ENCODE results near the gene PRSS50. TPM values are rescaled to one million over a fixed set of nuclear protein-coding genes. Genes with fewer than 3 reads are reported as not detected.

PRSS50 gene
- total RNA-seq, 2 donors from 2014 or later = 0.28 to 0.54 TPM

DNA sequence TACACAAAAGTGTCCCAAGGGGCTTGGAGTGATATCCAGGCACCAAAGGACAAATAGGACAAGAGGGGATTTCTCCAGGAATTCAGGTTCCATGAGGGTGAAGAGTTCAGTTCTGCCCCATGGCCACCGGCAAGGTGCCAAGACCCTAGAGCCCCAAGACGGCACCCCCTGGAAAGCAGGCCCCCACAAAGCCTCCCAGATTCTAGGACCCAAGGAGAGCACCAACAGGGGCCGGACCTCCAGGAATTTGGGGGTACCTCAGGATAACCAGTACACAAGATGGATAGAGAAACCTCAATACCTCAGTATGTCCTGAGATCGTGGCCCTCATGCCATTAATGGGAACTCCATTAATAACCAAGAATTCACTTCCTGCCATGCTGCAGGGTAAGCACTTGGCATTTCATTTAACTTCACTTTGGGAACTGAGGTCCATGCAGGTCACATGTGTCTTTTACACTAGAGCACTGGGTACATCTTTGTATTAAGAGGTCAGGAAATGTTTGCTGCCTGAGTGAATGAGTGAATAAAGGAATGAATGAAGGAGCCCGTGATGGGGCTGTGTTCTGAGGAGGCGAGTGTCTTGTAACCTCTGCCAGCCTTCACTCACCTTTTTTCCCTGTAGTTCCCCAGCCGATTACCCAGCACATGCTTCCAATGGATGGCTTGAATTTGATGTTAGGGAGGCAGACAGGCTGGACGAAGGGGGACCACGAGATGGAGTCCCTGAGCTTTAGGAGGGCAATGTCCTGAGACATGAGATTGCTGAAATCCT is 15.5 kb upstream of the PRSS50 start:
- ATAC-seq (ENCODE audit: insufficient number of reproducible peaks, low FRiP score, low read depth) = no peak
- TF ChIP-seq, protein P1, sequence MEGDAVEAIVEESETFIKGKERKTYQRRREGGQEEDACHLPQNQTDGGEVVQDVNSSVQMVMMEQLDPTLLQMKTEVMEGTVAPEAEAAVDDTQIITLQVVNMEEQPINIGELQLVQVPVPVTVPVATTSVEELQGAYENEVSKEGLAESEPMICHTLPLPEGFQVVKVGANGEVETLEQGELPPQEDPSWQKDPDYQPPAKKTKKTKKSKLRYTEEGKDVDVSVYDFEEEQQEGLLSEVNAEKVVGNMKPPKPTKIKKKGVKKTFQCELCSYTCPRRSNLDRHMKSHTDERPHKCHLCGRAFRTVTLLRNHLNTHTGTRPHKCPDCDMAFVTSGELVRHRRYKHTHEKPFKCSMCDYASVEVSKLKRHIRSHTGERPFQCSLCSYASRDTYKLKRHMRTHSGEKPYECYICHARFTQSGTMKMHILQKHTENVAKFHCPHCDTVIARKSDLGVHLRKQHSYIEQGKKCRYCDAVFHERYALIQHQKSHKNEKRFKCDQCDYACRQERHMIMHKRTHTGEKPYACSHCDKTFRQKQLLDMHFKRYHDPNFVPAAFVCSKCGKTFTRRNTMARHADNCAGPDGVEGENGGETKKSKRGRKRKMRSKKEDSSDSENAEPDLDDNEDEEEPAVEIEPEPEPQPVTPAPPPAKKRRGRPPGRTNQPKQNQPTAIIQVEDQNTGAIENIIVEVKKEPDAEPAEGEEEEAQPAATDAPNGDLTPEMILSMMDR (IDR thresholded peaks at IDR 0.05) = no peak
- Histone ChIP-seq H3K4me1 (ENCODE audit: control insufficient read depth in 1 of 2, low read depth in 2 of 2) (no peaks in the 10 kb centered on the region), H3K27me3 (replicated peaks; ENCODE audit: insufficient read depth) (no peaks in the 10 kb centered on the region), H3K27ac (no peak overlapping the region), H3K4me3 (no peak overlapping the region), H3K9me3 (no peaks in the 10 kb centered on the region), H3K36me3 (no peaks in the 10 kb centered on the region)
- no peak for DNase-seq (ENCODE audit: low spot score)

DNA sequence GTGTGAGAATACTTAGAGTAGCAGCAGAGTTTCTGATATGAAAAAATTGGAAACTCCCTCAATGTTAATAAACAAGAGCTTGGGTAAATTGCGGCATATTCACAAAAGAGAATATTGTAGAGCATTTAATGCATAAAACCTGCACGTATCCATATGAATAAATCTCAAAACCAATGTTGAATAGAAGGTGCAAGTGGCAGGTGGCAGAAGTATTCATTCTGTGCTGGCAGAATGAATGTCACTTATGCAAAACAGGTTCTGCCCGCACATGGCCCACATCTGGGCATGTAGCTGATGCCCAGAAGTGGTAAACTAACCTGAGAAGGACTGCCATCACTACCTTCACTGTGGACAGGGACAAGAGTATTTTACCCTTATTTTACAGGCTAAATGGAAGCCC is 14.1 kb upstream of the PRSS50 start:
- TF ChIP-seq, protein P1 (IDR thresholded peaks at IDR 0.05) = no peak
- Histone ChIP-seq H3K9me3 (no peaks in the 10 kb centered on the region), H3K27me3 (replicated peaks; ENCODE audit: insufficient read depth) (no peaks in the 10 kb centered on the region), H3K4me1 (ENCODE audit: control insufficient read depth in 1 of 2, low read depth in 2 of 2) (no peaks in the 10 kb centered on the region), H3K4me3 (no peak overlapping the region), H3K36me3 (no peaks in the 10 kb centered on the region), H3K27ac (no peak overlapping the region)
- no peak for ATAC-seq (ENCODE audit: insufficient number of reproducible peaks, low FRiP score, low read depth)
- no peak for DNase-seq (ENCODE audit: low spot score)

DNA sequence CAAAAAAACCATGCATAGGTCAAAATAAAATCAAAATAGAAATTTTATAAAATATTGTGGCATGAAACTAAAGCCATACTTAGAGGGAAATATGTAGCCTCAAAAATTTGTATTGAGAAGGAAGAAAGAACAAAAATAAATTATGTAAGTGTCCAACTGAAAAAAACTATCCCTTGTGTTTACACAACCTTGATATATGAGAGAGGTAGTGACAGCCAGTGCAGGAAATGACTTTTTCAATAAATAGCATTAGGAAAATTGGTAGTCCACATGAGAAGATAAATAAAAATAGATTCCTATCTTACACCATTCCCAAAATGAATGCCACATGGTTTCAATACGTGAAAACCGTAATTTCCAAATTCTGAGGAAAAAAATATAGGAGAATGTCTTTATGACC is 13.2 kb upstream of the PRSS50 start:
- Histone ChIP-seq H3K4me3 (no peak overlapping the region), H3K9me3 (no peaks in the 10 kb centered on the region), H3K36me3 (no peaks in the 10 kb centered on the region), H3K27me3 (replicated peaks; ENCODE audit: insufficient read depth) (no peaks in the 10 kb centered on the region), H3K27ac (no peak overlapping the region), H3K4me1 (ENCODE audit: control insufficient read depth in 1 of 2, low read depth in 2 of 2) (no peaks in the 10 kb centered on the region)
- ATAC-seq (ENCODE audit: insufficient number of reproducible peaks, low FRiP score, low read depth) (no peak), DNase-seq (ENCODE audit: low spot score) (no peak)
- TF ChIP-seq, protein P1 (IDR thresholded peaks at IDR 0.05) = no peak

DNA sequence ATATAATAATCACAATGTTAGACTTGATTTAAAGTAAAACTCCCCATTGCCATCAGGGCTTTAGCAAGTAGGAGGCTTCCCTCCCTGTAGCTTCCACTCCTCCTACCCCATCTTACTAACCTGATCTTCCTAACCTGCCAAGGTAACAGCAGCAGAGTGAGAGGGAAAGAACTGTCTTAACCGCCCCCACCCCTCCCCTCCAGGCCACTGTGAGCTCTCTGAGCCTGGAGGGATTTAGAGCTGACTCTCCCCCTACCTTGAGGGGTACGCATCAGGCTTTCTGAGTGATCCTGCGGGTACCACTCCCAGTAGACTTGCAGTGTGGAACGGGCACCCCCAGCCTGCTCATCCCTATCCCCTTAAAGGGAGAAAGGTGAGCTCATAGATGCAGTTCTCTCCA is 11.4 kb upstream of the PRSS50 start:
- ATAC-seq (ENCODE audit: insufficient number of reproducible peaks, low FRiP score, low read depth) = no peak

DNA sequence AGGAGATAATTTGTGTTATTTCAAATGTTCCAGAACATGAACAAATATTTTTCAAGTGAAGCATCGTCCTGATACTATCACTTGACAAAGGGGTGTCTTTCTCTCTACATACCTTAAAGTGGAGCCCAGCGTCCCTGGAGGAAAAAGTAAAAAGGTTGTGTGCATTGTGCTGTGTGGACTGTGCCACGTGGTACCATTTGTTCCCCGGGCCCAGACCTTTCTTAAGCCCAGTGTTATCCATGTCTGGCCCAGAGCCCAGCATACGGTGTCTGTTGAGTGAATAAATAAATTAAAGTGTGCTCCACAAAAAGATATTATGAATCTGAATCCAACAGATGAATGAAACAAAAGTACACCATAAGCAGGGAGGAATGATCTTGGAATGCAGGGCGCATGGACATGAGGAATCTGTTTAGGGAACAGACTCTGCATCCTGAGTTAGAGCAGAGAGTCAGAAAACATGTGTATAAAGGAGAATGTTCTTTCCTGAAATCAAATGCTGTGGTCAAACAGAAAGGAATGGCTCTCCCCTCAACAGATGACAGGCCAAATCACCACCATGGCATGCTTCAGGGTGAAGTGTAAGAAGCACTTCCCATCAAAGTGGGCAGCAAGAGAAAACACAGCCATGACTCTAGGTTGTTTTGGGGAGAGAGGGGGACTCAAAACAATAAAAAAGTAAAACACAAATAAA is 8.1 kb upstream of the PRSS50 start:
- H3K27me3 ChIP-seq (replicated peaks; ENCODE audit: insufficient read depth) = no peaks in the 10 kb centered on the region
- H3K4me3 ChIP-seq = no peak overlapping the region
- H3K27ac ChIP-seq = no peak overlapping the region
- no peaks in the 10 kb centered on the region for H3K9me3 ChIP-seq
- TF ChIP-seq, protein P1 (IDR thresholded peaks at IDR 0.05) = no peak
- H3K36me3 ChIP-seq = no peaks in the 10 kb centered on the region
- no peak for DNase-seq (ENCODE audit: low spot score)
- ATAC-seq (ENCODE audit: insufficient number of reproducible peaks, low FRiP score, low read depth) = no peak
- H3K4me1 ChIP-seq (ENCODE audit: control insufficient read depth in 1 of 2, low read depth in 2 of 2) = no peaks in the 10 kb centered on the region

More for the DNA sequence above, 11.4 kb upstream of the PRSS50 start:
- TF ChIP-seq, protein P1 (IDR thresholded peaks at IDR 0.05) = no peak
- Histone ChIP-seq H3K9me3 (no peaks in the 10 kb centered on the region), H3K27me3 (replicated peaks; ENCODE audit: insufficient read depth) (no peaks in the 10 kb centered on the region), H3K4me3 (no peak overlapping the region), H3K4me1 (ENCODE audit: control insufficient read depth in 1 of 2, low read depth in 2 of 2) (no peaks in the 10 kb centered on the region), H3K27ac (no peak overlapping the region), H3K36me3 (no peaks in the 10 kb centered on the region)
- DNase-seq (ENCODE audit: low spot score) = no peak
